ENCODE data around the gene PCSK7. TPM values are rescaled to one million over a fixed set of nuclear protein-coding genes. Genes with fewer than 3 reads are reported as not detected.

Gene PCSK7
- total RNA-seq, 2 experiments from 2014 or later: 229 to 247 TPM

- no peak overlapping the region for H3K27ac Mint-ChIP-seq
- H3K36me3 Mint-ChIP-seq (ENCODE audit: low read depth): peaks cover 94% of the 10 kb centered on the region
- Histone ChIP-seq H3K9me3 (ENCODE audit: control insufficient read depth in 1 of 2, insufficient read depth in 1 of 2, low read length in 2 of 2) (no peaks in the 10 kb centered on the region), H3K27ac (ENCODE audit: low read depth in 1 of 2, low read length in 2 of 2) (no peak overlapping the region), H3K27me3 (ENCODE audit: control insufficient read depth in 1 of 2, insufficient read depth in 2 of 2, low read length in 2 of 2) (no peaks in the 10 kb centered on the region), H3K4me3 (ENCODE audit: low read length) (no peak overlapping the region), H3K36me3 (ENCODE audit: insufficient read depth, low read length) (peaks cover 91% of the 10 kb centered on the region), H3K4me1 (ENCODE audit: insufficient read depth, low read length) (peaks cover 6% of the 10 kb centered on the region)
- H3K27me3 Mint-ChIP-seq: no peaks in the 10 kb centered on the region
- H3K4me1 Mint-ChIP-seq (ENCODE audit: low read depth): no peaks in the 10 kb centered on the region
- ChIA-PET CTCF (no interaction called here), POLR2A (interaction anchor here (2.9 kb wide), 1 partner anchor 11 kb away, joined by 19 read pairs; the partner anchor contains the start of gene PCSK7)
- DNase-seq (no peak), ATAC-seq (ENCODE audit: poor library complexity) (no peak)
- no peak overlapping the region for H3K4me3 Mint-ChIP-seq
- TF ChIP-seq CTCF (IDR thresholded peaks at IDR 0.05): no peak
- intact Hi-C loops (cut with DNase I, micrococcal nuclease): no loop called here
- H3K9me3 Mint-ChIP-seq: no peaks in the 10 kb centered on the region
Observed at GRCh38 chr11:117219995-117220394, 11.9 kb downstream of the PCSK7 start.

GRCh38 chr11:117219455-117219854 lies 12.4 kb downstream of the PCSK7 start:
- H3K4me1 Mint-ChIP-seq (ENCODE audit: low read depth): peaks cover 4% of the 10 kb centered on the region
- H3K36me3 Mint-ChIP-seq (ENCODE audit: low read depth): peaks cover 94% of the 10 kb centered on the region
- H3K27me3 Mint-ChIP-seq: no peaks in the 10 kb centered on the region
- POLR2A ChIA-PET: interaction anchor here (1.0 to 2.9 kb wide), 2 partner anchors 10 to 11 kb away, joined by 3 to 19 read pairs; partner anchors contain the start of gene PCSK7
- H3K9me3 ChIP-seq (ENCODE audit: control insufficient read depth in 1 of 2, insufficient read depth in 1 of 2, low read length in 2 of 2): no peaks in the 10 kb centered on the region
- no peak for TF ChIP-seq CTCF (IDR thresholded peaks at IDR 0.05)
- no peak overlapping the region for H3K4me3 Mint-ChIP-seq
- H3K27ac ChIP-seq (ENCODE audit: low read depth in 1 of 2, low read length in 2 of 2): no peak overlapping the region
- peaks cover 92% of the 10 kb centered on the region for H3K36me3 ChIP-seq (ENCODE audit: insufficient read depth, low read length)
- no peak overlapping the region for H3K4me3 ChIP-seq (ENCODE audit: low read length)
- no peaks in the 10 kb centered on the region for H3K9me3 Mint-ChIP-seq
- no peak for ATAC-seq (ENCODE audit: poor library complexity)
- no peak for DNase-seq
- no peaks in the 10 kb centered on the region for H3K27me3 ChIP-seq (ENCODE audit: control insufficient read depth in 1 of 2, insufficient read depth in 2 of 2, low read length in 2 of 2)
- intact Hi-C loops (cut with DNase I, micrococcal nuclease): no loop called here
- no peak overlapping the region for H3K27ac Mint-ChIP-seq
- peaks cover 6% of the 10 kb centered on the region for H3K4me1 ChIP-seq (ENCODE audit: insufficient read depth, low read length)
- CTCF ChIA-PET: no interaction called here

GRCh38 chr11:117219001-117219400 lies 12.9 kb downstream of the PCSK7 start:
- TF ChIP-seq CTCF (IDR thresholded peaks at IDR 0.05): no peak
- no peaks in the 10 kb centered on the region for H3K9me3 Mint-ChIP-seq
- Histone ChIP-seq H3K4me1 (ENCODE audit: insufficient read depth, low read length) (peaks cover 6% of the 10 kb centered on the region), H3K27ac (ENCODE audit: low read depth in 1 of 2, low read length in 2 of 2) (no peak overlapping the region), H3K27me3 (ENCODE audit: control insufficient read depth in 1 of 2, insufficient read depth in 2 of 2, low read length in 2 of 2) (no peaks in the 10 kb centered on the region), H3K9me3 (ENCODE audit: control insufficient read depth in 1 of 2, insufficient read depth in 1 of 2, low read length in 2 of 2) (no peaks in the 10 kb centered on the region), H3K4me3 (ENCODE audit: low read length) (no peak overlapping the region), H3K36me3 (ENCODE audit: insufficient read depth, low read length) (peaks cover 92% of the 10 kb centered on the region)
- intact Hi-C loops (cut with DNase I, micrococcal nuclease): no loop called here
- no peaks in the 10 kb centered on the region for H3K27me3 Mint-ChIP-seq
- H3K4me3 Mint-ChIP-seq: no peak overlapping the region
- ChIA-PET POLR2A (interaction anchor here (1.0 kb wide), 1 partner anchor 11 kb away, joined by 3 read pairs; no protein-coding TSS in a partner anchor), CTCF (no interaction called here)
- peaks cover 8% of the 10 kb centered on the region for H3K4me1 Mint-ChIP-seq (ENCODE audit: low read depth)
- no peak for ATAC-seq (ENCODE audit: poor library complexity)
- H3K27ac Mint-ChIP-seq: no peak overlapping the region
- peaks cover 94% of the 10 kb centered on the region for H3K36me3 Mint-ChIP-seq (ENCODE audit: low read depth)
- DNase-seq: no peak
